UCSD-AML1 (cell line): ENCODE measurements around the gene SUCLG2.

Experiments
- DNase-seq: peaks from one replicate; lab custom pipeline; 2025; ENCODE audit not compliant: unreplicated experiment; lab: John Stamatoyannopoulos, UW

The SUCLG2 gene

DNA sequence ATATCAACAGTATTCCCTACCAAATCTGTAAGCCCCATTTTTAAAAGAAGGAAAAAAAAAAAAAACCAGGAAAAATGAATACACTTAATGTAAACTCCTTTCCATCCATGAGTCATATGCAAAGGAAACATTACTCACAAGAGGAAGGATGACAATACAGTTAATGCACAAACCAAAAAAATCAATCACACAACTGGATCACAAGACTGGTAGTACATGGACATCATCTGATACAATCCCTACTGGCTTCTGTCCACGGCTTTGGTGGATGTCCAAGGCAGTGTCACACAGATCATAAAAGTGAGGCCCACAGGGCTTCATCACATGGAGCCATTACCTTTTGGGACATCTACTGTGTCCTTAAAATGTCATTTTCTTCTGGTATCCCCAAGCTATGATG is 44.0 kb downstream of the SUCLG2 start:
- DNase-seq, result no peak

DNA sequence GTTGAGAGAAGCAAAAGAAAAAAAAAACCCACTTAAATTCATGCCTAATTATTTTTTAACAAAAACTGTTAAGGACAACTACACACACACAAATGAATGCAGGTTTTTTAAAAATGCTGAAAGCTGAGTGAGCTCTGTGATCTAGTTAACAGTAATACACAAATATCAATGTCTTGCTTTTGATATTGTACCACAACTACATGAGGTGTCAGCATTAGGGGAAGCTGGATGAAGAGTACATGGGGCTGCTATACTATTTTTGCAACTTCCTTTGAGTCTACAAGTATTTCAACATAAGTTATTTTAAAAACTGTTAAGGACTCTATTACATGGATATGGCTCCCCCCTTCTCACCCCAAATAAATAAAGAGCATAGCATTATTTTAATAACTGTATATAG is 44.7 kb downstream of the SUCLG2 start:
- no peak for DNase-seq

DNA sequence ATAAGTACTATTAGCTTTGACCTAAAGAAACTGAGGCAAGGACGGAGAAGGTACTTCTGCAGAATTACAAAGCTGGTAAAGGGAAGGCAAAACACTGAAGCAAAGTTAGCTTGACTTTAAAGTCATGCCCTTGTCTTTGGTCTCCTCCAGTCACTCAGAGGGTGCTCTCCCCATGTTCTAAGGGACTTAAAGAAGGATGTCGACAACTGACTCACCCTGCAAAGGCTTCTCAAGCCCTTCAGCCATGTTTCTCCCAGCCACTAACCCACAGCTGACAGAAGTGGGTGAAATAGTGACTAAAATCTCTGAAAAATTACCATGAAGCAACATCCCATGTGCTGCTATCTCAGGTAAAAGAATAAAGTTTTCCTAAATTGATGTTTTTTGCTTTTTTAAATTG is 46.4 kb downstream of the SUCLG2 start:
- no peak for DNase-seq

GRCh38 chr3:67605377-67605776 is 49.0 kb downstream of the SUCLG2 start:
- no peak for DNase-seq

GRCh38 chr3:67602816-67603215 is 51.6 kb downstream of the SUCLG2 start:
- no peak for DNase-seq

- no peak for DNase-seq
Measured at GRCh38 chr3:67601919-67602608, 52.3 kb downstream of the SUCLG2 start.

GRCh38 chr3:67601385-67601784 is 53.0 kb downstream of the SUCLG2 start:
- no peak for DNase-seq

DNA sequence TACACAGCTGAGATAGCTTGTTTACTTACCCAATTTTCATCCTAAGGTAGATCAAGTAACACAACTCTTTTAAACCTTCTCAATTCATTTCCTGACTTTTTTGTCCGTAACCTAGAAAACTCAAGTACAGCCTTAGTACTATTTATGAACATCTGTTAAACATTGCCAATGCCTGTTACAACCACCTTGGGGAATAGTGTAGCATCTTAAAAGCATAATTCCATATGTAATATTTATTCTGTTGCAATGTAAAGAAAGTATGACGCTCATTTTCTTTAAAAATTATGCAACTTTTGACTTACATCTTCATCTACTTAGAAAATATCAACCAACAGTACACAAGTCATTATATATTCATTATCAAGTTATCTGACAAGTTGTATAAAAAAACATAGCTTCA is 54.6 kb downstream of the SUCLG2 start:
- DNase-seq, result no peak

GRCh38 chr3:67598814-67599556 is 55.4 kb downstream of the SUCLG2 start:
- no peak for DNase-seq

DNA sequence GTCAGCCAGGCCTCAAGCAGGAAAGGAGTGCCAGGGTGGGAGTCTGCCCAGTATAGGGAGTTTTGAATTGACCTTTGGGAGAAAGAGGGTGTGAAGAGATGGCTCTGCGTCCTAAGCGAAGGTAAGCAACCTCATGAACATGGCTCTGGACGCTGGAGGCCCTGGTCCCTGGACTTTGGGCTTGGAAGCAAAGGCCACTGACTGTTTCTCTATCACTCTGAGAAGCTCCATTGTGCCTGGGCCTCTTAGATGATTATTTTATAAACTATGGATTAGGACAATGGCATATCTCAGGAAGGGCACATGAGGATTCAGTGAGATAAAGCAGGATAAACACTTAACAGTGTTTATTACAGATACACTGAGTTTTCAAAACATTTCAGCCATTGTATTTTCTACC is 59.0 kb downstream of the SUCLG2 start:
- no peak for DNase-seq

DNA sequence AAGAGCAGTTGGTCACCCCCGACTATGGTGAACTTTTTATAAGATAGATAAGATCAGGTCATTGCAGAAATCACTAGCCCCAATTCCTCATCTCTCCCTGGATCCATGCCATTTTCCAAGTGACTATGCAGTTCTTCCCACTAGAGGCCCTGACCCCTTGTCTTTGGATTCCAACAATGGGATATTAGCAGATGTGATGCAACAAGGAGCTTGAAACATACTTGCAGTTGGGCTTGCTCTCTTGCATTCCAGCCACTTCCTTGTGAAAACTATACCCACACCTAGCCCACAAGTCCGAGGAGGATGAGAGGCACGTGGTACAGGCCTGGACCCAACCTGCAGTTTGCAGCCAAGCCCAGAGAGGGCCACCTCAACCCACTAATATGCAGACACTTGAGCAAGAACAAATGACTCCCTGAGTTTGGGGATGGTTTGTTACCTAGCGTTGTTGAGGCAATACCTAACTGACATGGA is 60.6 kb downstream of the SUCLG2 start:
- DNase-seq, result peak; percentile 8

DNA sequence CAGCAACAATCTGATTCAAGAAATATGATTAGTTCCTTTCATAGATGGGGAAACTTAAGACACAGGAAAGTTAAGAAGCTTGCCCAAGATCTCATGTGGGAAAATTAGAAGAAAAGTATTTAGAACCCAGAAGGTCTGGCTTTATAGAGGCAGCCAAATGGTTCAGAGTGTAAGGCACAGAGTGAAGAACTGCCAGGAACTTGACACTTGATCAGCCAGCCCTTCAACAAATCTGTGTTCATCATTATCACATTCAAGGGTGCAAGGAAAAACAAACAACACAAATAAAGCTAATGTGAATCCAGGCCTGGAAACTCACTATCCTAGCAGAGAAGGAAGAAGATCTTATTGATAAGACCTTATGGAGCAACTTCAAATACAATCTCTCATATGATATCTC is 62.4 kb downstream of the SUCLG2 start:
- no peak for DNase-seq

DNA sequence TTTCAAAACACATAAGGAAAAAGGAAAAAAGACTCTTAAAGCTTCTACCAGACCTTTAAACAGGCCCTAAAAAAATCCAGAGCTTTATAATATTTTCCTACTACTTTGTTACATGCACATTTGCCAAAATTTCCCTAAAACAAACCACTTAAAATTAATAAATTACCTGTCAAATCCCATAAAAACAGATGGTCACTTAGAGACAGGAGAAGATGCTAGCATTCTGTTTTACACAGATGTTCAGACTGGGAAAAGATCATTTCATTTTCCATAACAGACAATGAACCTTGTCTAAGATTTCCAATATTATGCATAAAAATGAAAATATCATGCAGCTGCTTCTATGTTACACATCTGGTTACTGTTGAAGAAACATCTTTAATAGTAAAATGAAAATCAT is 66.6 kb downstream of the SUCLG2 start:
- DNase-seq, result no peak

GRCh38 chr3:67587301-67587700 is 67.1 kb downstream of the SUCLG2 start:
- no peak for DNase-seq

DNA sequence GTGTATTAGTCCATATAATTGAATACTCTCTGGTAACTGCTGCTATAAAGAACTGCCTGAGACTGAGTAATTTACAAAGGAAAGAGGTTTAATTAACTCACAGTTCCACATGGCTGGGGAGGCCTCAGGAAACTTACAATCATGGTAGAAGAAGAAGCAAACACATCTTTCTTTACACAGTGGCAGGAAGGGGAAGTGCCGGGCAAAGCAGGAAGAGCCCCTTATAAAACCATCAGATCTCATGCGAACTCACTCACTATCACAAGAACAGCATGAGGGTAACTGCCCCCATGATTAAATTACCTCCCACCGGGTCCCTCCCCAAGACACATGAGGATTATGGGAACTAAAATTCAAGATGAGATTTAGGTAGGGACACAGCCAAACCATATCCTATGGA is 69.8 kb downstream of the SUCLG2 start:
- peak; percentile 10 for DNase-seq

GRCh38 chr3:67580430-67581000 is 73.9 kb downstream of the SUCLG2 start:
- DNase-seq, result no peak

- no peak for DNase-seq
Measured at GRCh38 chr3:67578416-67578815, 76.0 kb downstream of the SUCLG2 start.

- no peak for DNase-seq
Measured at GRCh38 chr3:67576441-67576840, 78.0 kb downstream of the SUCLG2 start.

GRCh38 chr3:67569324-67569723 is 85.1 kb downstream of the SUCLG2 start:
- no peak for DNase-seq

- no peak for DNase-seq
Measured at GRCh38 chr3:67567893-67568292, 86.5 kb downstream of the SUCLG2 start.

DNA sequence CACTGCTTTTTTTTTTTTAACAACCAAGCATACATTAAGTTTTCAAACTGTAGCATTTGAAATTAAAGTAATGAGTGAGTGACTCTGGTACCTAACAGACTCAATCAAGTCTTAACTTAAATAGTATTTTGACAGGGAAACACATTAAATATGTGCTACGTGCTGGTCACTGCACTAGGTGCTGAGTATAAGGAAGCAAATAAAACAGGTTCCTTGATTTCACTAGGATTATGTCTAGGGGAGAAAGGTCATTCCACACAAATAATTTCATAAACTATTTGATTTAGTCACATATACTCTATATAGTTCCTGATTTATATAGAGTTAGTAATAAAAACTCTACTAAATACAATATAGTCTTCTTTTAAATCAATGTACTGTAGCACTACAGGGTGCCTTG is 89.4 kb downstream of the SUCLG2 start:
- DNase-seq, result no peak

DNA sequence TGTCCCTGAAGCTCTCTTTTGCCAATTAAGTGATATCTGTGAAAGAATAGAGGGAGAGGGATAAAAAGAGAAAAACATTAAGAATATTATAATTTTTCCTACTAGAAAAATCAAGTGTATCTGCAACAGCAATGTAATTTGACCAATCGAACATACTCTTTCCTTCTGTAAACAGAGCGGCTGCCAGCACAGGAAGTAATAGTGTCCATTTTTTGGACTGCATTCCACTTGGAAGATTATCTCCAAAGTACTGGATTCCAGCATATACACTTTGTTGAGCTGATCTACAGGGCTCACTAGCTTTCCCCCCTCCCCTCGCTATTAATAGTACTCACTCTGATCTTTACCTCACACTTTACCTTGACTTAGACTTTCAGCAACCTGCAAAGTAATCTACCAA is 90.4 kb downstream of the SUCLG2 start:
- DNase-seq, result no peak
